Right lobe of liver (tissue), 4 donors: Measurements from ENCODE around the gene ETFA.

Source experiments
- POLR2A ChIP-seq: fragments of 450-650 bp; IDR thresholded peaks from one replicate; pipeline ENCODE4 v1.6.1; 2017; ENCODE audit warnings: antibody characterized with exemption, mild to moderate bottlenecking
- TF ChIP-seq, protein P1 (sequence below), 4 donors: fragments of 200-600 bp in 3 of 4; fragments of 450-650 bp in 1 of 4; IDR thresholded peaks; one replicate each; pipeline versions ENCODE4 v1.5.1 to v1.8.0; 2016 to 2022; ENCODE audit warnings: antibody characterized with exemption in 4 of 4, mild to moderate bottlenecking in 2 of 4
- donor health status: DM: no; HTN: no; CAD: no.
- donor health status: DM: no; HTN: no; CAD: no.
- donor health status: DM: no; HTN: yes; CAD: no.

- TF ChIP-seq, protein P1, sequence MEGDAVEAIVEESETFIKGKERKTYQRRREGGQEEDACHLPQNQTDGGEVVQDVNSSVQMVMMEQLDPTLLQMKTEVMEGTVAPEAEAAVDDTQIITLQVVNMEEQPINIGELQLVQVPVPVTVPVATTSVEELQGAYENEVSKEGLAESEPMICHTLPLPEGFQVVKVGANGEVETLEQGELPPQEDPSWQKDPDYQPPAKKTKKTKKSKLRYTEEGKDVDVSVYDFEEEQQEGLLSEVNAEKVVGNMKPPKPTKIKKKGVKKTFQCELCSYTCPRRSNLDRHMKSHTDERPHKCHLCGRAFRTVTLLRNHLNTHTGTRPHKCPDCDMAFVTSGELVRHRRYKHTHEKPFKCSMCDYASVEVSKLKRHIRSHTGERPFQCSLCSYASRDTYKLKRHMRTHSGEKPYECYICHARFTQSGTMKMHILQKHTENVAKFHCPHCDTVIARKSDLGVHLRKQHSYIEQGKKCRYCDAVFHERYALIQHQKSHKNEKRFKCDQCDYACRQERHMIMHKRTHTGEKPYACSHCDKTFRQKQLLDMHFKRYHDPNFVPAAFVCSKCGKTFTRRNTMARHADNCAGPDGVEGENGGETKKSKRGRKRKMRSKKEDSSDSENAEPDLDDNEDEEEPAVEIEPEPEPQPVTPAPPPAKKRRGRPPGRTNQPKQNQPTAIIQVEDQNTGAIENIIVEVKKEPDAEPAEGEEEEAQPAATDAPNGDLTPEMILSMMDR (IDR thresholded peaks at IDR 0.05), result no peak
- TF ChIP-seq POLR2A, result no peak
Measured at GRCh38 chr15:76195506-76196268, 115.6 kb downstream of the ETFA start.
